Measurements from ENCODE around the gene CEBPZOS. TPM values are rescaled to one million over a fixed set of nuclear protein-coding genes. Genes with fewer than 3 reads are reported as not detected.
A peak's percentile ranks its signal among the peaks of the same experiment; 100 is the strongest.

CEBPZOS gene
- total and polyA plus RNA-seq, 2 of the 8 experiments (the other 6 are each of a cell fraction or from before 2014, with no cell fraction given) = 27.3 to 43.5 TPM

DNA sequence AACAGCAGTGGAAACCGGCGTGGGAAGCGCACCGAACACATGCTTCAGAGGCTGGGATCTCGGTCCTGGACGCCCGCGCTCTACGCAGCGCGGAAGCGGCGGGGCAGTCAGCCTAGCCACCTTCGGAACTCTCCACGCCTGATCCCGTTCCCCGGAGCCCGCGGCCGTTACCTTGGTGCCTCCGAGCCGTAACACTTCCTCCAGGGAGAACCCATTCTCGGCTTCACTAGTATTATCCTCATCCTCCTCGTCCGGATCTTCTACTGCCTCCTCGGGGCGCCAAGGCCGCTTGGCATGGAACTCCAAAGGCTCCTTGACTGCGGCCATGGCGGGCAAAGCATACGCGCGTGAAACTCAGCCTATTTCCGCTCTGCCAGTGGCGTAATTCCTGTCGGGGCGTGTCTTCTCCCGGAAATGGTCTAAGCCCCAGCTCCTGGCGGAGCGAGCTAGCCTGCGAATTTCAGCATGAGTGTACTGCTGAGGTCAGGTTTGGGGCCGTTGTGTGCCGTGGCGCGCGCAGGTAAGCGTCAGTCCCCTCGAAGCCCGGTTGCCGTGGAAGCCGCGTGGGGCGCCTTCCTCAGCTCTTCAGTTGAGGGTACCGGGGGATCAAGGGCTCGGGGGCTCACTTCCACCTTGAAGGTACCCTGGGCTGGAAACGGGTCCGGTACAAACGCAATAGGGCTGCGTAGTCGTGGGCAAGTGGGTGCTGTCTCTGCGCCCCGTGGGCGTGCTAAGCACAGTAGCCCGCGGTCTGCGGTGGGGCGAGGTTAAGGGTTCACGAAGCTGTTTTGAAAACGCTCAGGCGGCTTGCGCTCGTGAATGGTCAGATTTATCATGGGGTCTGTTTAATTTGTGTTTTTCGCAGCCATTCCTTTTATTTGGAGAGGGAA, 35.2 kb downstream of the CEBPZOS start, which contains the start of the genes CEBPZ and NDUFAF7:
Gene CEBPZ (minus strand): TSS at position 356 of the 890 bp plus-strand sequence. CDS start 29 bp downstream, at position 327.
Gene NDUFAF7 (plus strand): TSS at position 418 of the 890 bp plus-strand sequence. CDS start 48 bp downstream, at position 466.
- H3K56ac ChIP-seq (replicated peaks; ENCODE audit: insufficient read length, low read depth, low read length) = peak within 1 kb of the TSS; percentile 80
- no peak within 1 kb of the TSS for H3K23ac ChIP-seq (ENCODE audit: insufficient read length)
- peaks cover 14% of the 10 kb centered on the region; the same call in 1 of the 2 replicates for H3K79me1 ChIP-seq (ENCODE audit: low read depth, low read length)
- FAIRE-seq (peak; percentile 7), DNase-seq (ENCODE audit: low read depth in 1 of 2, low spot score in 2 of 2) (peak; percentile 31 to 83)
- peaks cover 2 to 5% of the 10 kb centered on the region in 2 experiments for H4K20me1 ChIP-seq (replicated peaks in 1 of 2; ENCODE audit: control insufficient read depth in 1 of 2, insufficient read depth in 2 of 2, low read length in 2 of 2)
- peaks cover 7 to 19% (median 11%) of the 10 kb centered on the region in 4 experiments for H3K4me1 ChIP-seq (replicated peaks in 1 of 4; ENCODE audit: control insufficient read depth in 3 of 4, insufficient read depth in 4 of 4, low read length in 3 of 4)
- H3K79me2 ChIP-seq (ENCODE audit: control insufficient read depth in 1 of 2, insufficient read depth in 2 of 2, low read length in 2 of 2) = peaks cover 70 to 100% of the 10 kb centered on the region in 2 experiments
- peak within 1 kb of the TSS; percentile 94 to 99 for H3K4me2 ChIP-seq (ENCODE audit: insufficient read depth in 1 of 2, low read depth in 2 of 2, low read length in 2 of 2)
- peak within 1 kb of the TSS; percentile 77; the same call in 1 of the 2 replicates for H4K8ac ChIP-seq (ENCODE audit: extremely low read depth, insufficient read depth, low read length)
- H3K9me3 ChIP-seq (ENCODE audit: insufficient read depth in 2 of 2, low read depth in 1 of 2, low read length in 1 of 2) = no peaks in the 10 kb centered on the region
- H3K4ac ChIP-seq (replicated peaks; ENCODE audit: insufficient read length, low read depth, low read length) = peak within 1 kb of the TSS; percentile 65
- H2BK15ac ChIP-seq (ENCODE audit: low read length) = no peak within 1 kb of the TSS
- H3K27ac ChIP-seq (ENCODE audit: low read depth, low read length) = peak within 1 kb of the TSS; percentile 76
- POLR2A ChIA-PET (ENCODE audit: partially characterized antibody) = interaction anchor here (0.6 to 3.4 kb wide), 15 partner anchors 11 to 92 kb away, joined by 3 to 15 read pairs (median 4); partner anchors contain the start of gene EIF2AK2
- H2AK5ac ChIP-seq (ENCODE audit: low read depth, low read length) = 0 out of 2 replicates have a peak within 1 kb of the TSS, but pooled peaks have one; percentile 69
- H3K23me2 ChIP-seq (ENCODE audit: low read depth, low read length) = peaks cover 18% of the 10 kb centered on the region
- peaks cover 6 to 59% (median 24%) of the 10 kb centered on the region in 4 experiments; a peak in 7 of 8 replicates for H3K36me3 ChIP-seq (ENCODE audit: control insufficient read depth in 2 of 4, insufficient read depth in 4 of 4, low read length in 3 of 4)
- H3K9ac ChIP-seq (replicated peaks in 1 of 4; ENCODE audit: extremely low read depth in 1 of 4, low read depth in 3 of 4, low read length in 3 of 4) = peak within 1 kb of the TSS; percentile 59 to 88 (median 85)
- no peak within 1 kb of the TSS for H3K14ac ChIP-seq (ENCODE audit: insufficient read length)
- H2BK12ac ChIP-seq (ENCODE audit: low read depth, low read length) = peak within 1 kb of the TSS; percentile 42; the same call in 1 of the 2 replicates
- peak within 1 kb of the TSS; percentile 78 for H4K5ac ChIP-seq (ENCODE audit: insufficient read length, low read depth, low read length)
- H2BK120ac ChIP-seq (replicated peaks; ENCODE audit: low read depth, low read length) = peak within 1 kb of the TSS; percentile 83
- 0 out of 2 replicates have a peak within 1 kb of the TSS, but pooled peaks have one; percentile 44 for H2BK20ac ChIP-seq (ENCODE audit: low read length)
- peak within 1 kb of the TSS; percentile 95 to 98 (median 96) for H3K4me3 ChIP-seq (ENCODE audit: extremely low read depth in 1 of 4, insufficient read depth in 2 of 4, low read depth in 3 of 4, low read length in 4 of 4)
- CTCF ChIA-PET (ENCODE audit: partially characterized antibody) = interaction anchor here (0.6 to 1.7 kb wide), 8 partner anchors 20 to 646 kb away, joined by 3 to 11 read pairs (median 4); no protein-coding TSS in a partner anchor
- 1% methylated on average over 73 of the region's 73 CpGs; no CpG with 5 or more reads in 1 of the 2 experiments for WGBS, 2 experiments (ENCODE audit: extremely low coverage in 1 of 2, insufficient coverage in 1 of 2, insufficient read length in 1 of 2, insufficient replicate concordance in 2 of 2, low coverage in 1 of 2, low lambda C conversion rate in 2 of 2, missing lambda C conversion rate in 1 of 2)
- H3K27me3 ChIP-seq (replicated peaks in 1 of 4; ENCODE audit: control insufficient read depth in 3 of 4, extremely low read depth in 1 of 4, insufficient read depth in 3 of 4, low read length in 3 of 4) = no peaks in the 10 kb centered on the region
- H3K18ac ChIP-seq (ENCODE audit: extremely low read depth, low read length) = peak within 1 kb of the TSS; percentile 97
- peak within 1 kb of the TSS; percentile 41 for H2BK5ac ChIP-seq (ENCODE audit: low read depth, low read length)
- H4K91ac ChIP-seq (replicated peaks; ENCODE audit: insufficient read length, low read length) = peak within 1 kb of the TSS; percentile 57
- no peak within 1 kb of the TSS for H2AFZ ChIP-seq (ENCODE audit: low read length)
- no peak for TF ChIP-seq RFX5 (IDR thresholded peaks at IDR 0.05; ENCODE audit: borderline replicate concordance, low read depth, low read length)
- TF ChIP-seq SP2 (IDR thresholded peaks at IDR 0.05; ENCODE audit: low read length) = no peak
- TF ChIP-seq CBX5 (IDR thresholded peaks at IDR 0.05; ENCODE audit: low read depth, low read length) = no peak
- TF ChIP-seq GABPA (IDR thresholded peaks at IDR 0.05; ENCODE audit: borderline replicate concordance, insufficient read depth, low read length) = peak; percentile 74; the same call in 1 of the 2 replicates
- TF ChIP-seq EGR1 (IDR thresholded peaks at IDR 0.05; ENCODE audit: borderline replicate concordance, low read depth, low read length) = no peak

All from H1 (cell line).